DND-41 (cell line): Measurements from ENCODE around the gene VPS51.

ENCODE experiments used
- ATAC-seq: fragments of 200-7000 bp; cut with Tn5 transposase; 3 replicates; pipeline ENCODE4 v1.9.1; 2021; ENCODE audit warnings: low read depth; ENCODE audit not compliant: insufficient read depth
- DNase-seq: peaks from one replicate; pipeline ENCODE4 v3.0.0-alpha.2; 2020
- H2AFZ ChIP-seq: 2 replicates; pipeline ENCODE4 v1.6.0; 2012; ENCODE audit warnings: low read depth, low read length
- H3K27ac ChIP-seq: 2 replicates; pipeline ENCODE4 v1.5.1; 2012; ENCODE audit warnings: low read length, inconsistent platforms
- H3K27me3 ChIP-seq: fragments of 200-600 bp; sonication (generic); 2 replicates; pipeline ENCODE4 v1.6.0; 2012; ENCODE audit warnings: low read length, mild to moderate bottlenecking, inconsistent platforms; ENCODE audit not compliant: insufficient read depth, poor library complexity
- H3K36me3 ChIP-seq: 2 replicates; pipeline ENCODE4 v1.5.1; 2012; ENCODE audit warnings: low read length, inconsistent platforms; ENCODE audit not compliant: insufficient read depth
- H3K4me1 ChIP-seq: 2 replicates; pipeline ENCODE4 v1.5.1; 2012; ENCODE audit warnings: mild to moderate bottlenecking, low read length; ENCODE audit not compliant: insufficient read depth
- H3K4me2 ChIP-seq: 2 replicates; pipeline ENCODE4 v1.6.0; 2012; ENCODE audit warnings: mild to moderate bottlenecking, moderate library complexity, low read length, inconsistent platforms; ENCODE audit not compliant: insufficient read depth
- H3K4me3 ChIP-seq, 2 experiments: fragments of 200-600 bp in 1 of 2; shearing (Covaris generic) in 1 of 2; 2 replicates each; pipeline ENCODE4 v1.5.1; 2012 to 2016; ENCODE audit warnings: inconsistent platforms in 2 of 2, low read length in 2 of 2, mild to moderate bottlenecking in 2 of 2, low read depth in 1 of 2, moderate library complexity in 1 of 2
- H3K79me2 ChIP-seq: 2 replicates; pipeline ENCODE4 v1.6.0; 2012; ENCODE audit warnings: low read length, inconsistent platforms; ENCODE audit not compliant: insufficient read depth
- H3K9ac ChIP-seq: 2 replicates; pipeline ENCODE4 v1.6.0; 2012; ENCODE audit warnings: low read depth, mild to moderate bottlenecking, inconsistent platforms, low read length, moderate library complexity
- H3K9me3 ChIP-seq: 2 replicates; pipeline ENCODE4 v1.5.1; 2012; ENCODE audit warnings: low read length, moderate library complexity, mild to moderate bottlenecking, inconsistent platforms; ENCODE audit not compliant: insufficient read depth, severe bottlenecking
- H4K20me1 ChIP-seq: 2 replicates; pipeline ENCODE4 v1.6.0; 2012; ENCODE audit warnings: low read length; ENCODE audit not compliant: insufficient read depth
- CTCF ChIP-seq: IDR thresholded peaks from 2 replicates; pipeline ENCODE4 v1.5.1; 2012; ENCODE audit warnings: borderline replicate concordance, low read length, moderate library complexity, mild to moderate bottlenecking; ENCODE audit not compliant: poor library complexity, severe bottlenecking; ENCODE audit errors: extremely low read depth
- EZH2 ChIP-seq: IDR thresholded peaks from 3 replicates; pipeline ENCODE4 v1.6.1; 2012; ENCODE audit warnings: borderline replicate concordance, low read depth, mild to moderate bottlenecking, moderate library complexity, low read length, inconsistent platforms; ENCODE audit not compliant: severe bottlenecking

The VPS51 gene

GRCh38 chr11:65059523-65059922 lies 36.5 kb upstream of the VPS51 start:
- Histone ChIP-seq H3K4me3 (no peak overlapping the region), H3K4me2 (no peak overlapping the region), H4K20me1 (no peaks in the 10 kb centered on the region), H3K27ac (no peak overlapping the region), H2AFZ (no peak overlapping the region), H3K9ac (no peak overlapping the region), H3K4me1 (no peaks in the 10 kb centered on the region), H3K9me3 (no peaks in the 10 kb centered on the region), H3K36me3 (no peaks in the 10 kb centered on the region), H3K79me2 (no peaks in the 10 kb centered on the region), H3K27me3 (no peaks in the 10 kb centered on the region)
- DNase-seq (no peak), ATAC-seq (no peak)
- TF ChIP-seq CTCF (no peak), EZH2 (no peak)

GRCh38 chr11:65059959-65060824 lies 35.8 kb upstream of the VPS51 start:
- no peaks in the 10 kb centered on the region for H3K79me2 ChIP-seq
- H2AFZ ChIP-seq: no peak overlapping the region
- DNase-seq (no peak), ATAC-seq (no peak; the same call in 2 of the 3 replicates)
- H3K9me3 ChIP-seq: no peaks in the 10 kb centered on the region
- no peaks in the 10 kb centered on the region for H3K36me3 ChIP-seq
- H3K4me3 ChIP-seq: no peak overlapping the region
- no peaks in the 10 kb centered on the region for H3K27me3 ChIP-seq
- no peak overlapping the region for H3K27ac ChIP-seq
- H4K20me1 ChIP-seq: no peaks in the 10 kb centered on the region
- TF ChIP-seq EZH2: no peak
- TF ChIP-seq CTCF: no peak
- no peaks in the 10 kb centered on the region for H3K4me1 ChIP-seq
- no peak overlapping the region for H3K9ac ChIP-seq
- no peak overlapping the region for H3K4me2 ChIP-seq

GRCh38 chr11:65060913-65061408 lies 35.1 kb upstream of the VPS51 start:
- no peak for DNase-seq
- Histone ChIP-seq H3K4me1 (no peaks in the 10 kb centered on the region), H3K79me2 (no peaks in the 10 kb centered on the region), H3K27ac (no peak overlapping the region), H3K4me2 (no peak overlapping the region), H3K27me3 (no peaks in the 10 kb centered on the region), H3K9ac (no peak overlapping the region), H4K20me1 (no peaks in the 10 kb centered on the region), H3K4me3 (no peak overlapping the region), H2AFZ (no peak overlapping the region), H3K9me3 (no peaks in the 10 kb centered on the region), H3K36me3 (no peaks in the 10 kb centered on the region)
- ATAC-seq: no peak
- TF ChIP-seq CTCF: peak; percentile 11
- TF ChIP-seq EZH2: no peak
